Measurements from ENCODE around the gene TMEM132C. TPM values are rescaled to one million over a fixed set of nuclear protein-coding genes. Genes with fewer than 3 reads are reported as not detected.
A peak's percentile ranks its signal among the peaks of the same experiment; 100 is the strongest.

The TMEM132C gene
- total RNA-seq, 1 experiment from 2014 or later, result 0.14 TPM

GRCh38 chr12:128543460-128543859 is 276.5 kb downstream of the TMEM132C start:
- no peak overlapping the region for H3K4me3 ChIP-seq (ENCODE audit: insufficient read depth, low read depth, low read length)
- peak; percentile 62 for DNase-seq
- H3K36me3 ChIP-seq (replicated peaks; ENCODE audit: control insufficient read depth, insufficient read depth, low read length), result no peaks in the 10 kb centered on the region
- H3K27me3 ChIP-seq (ENCODE audit: control insufficient read depth, insufficient read depth, low read length), result no peaks in the 10 kb centered on the region; the same call in 1 of the 2 replicates

- peak; percentile 25 for DNase-seq
- H3K27me3 ChIP-seq (ENCODE audit: control insufficient read depth, insufficient read depth, low read length), result no peaks in the 10 kb centered on the region; the same call in 1 of the 2 replicates
- H3K36me3 ChIP-seq (replicated peaks; ENCODE audit: control insufficient read depth, insufficient read depth, low read length), result no peaks in the 10 kb centered on the region
- H3K4me3 ChIP-seq (ENCODE audit: insufficient read depth, low read depth, low read length), result no peak overlapping the region
Measured at GRCh38 chr12:128543971-128544370, 277.0 kb downstream of the TMEM132C start.

GRCh38 chr12:128548949-128549348 is 282.0 kb downstream of the TMEM132C start:
- no peak for DNase-seq
- peaks cover 5% of the 10 kb centered on the region for H3K27me3 ChIP-seq (ENCODE audit: control insufficient read depth, insufficient read depth, low read length)
- no peak overlapping the region for H3K4me3 ChIP-seq (ENCODE audit: insufficient read depth, low read depth, low read length)
- H3K36me3 ChIP-seq (replicated peaks; ENCODE audit: control insufficient read depth, insufficient read depth, low read length), result no peaks in the 10 kb centered on the region

- H3K4me3 ChIP-seq (ENCODE audit: insufficient read depth, low read depth, low read length), result no peak overlapping the region
- H3K27me3 ChIP-seq (ENCODE audit: control insufficient read depth, insufficient read depth, low read length), result peaks cover 5% of the 10 kb centered on the region
- DNase-seq, result no peak
- no peaks in the 10 kb centered on the region for H3K36me3 ChIP-seq (replicated peaks; ENCODE audit: control insufficient read depth, insufficient read depth, low read length)
Measured at GRCh38 chr12:128549601-128550218, 282.7 kb downstream of the TMEM132C start.

- peak; percentile 46 for DNase-seq
- H3K4me3 ChIP-seq (ENCODE audit: insufficient read depth, low read depth, low read length), result no peak overlapping the region
- peaks cover 5% of the 10 kb centered on the region for H3K27me3 ChIP-seq (ENCODE audit: control insufficient read depth, insufficient read depth, low read length)
- H3K36me3 ChIP-seq (replicated peaks; ENCODE audit: control insufficient read depth, insufficient read depth, low read length), result no peaks in the 10 kb centered on the region
Measured at GRCh38 chr12:128551266-128551665, 284.3 kb downstream of the TMEM132C start.

GRCh38 chr12:128554546-128555304 is 287.8 kb downstream of the TMEM132C start:
- Histone ChIP-seq H3K27me3 (ENCODE audit: control insufficient read depth, insufficient read depth, low read length) (peaks cover 5% of the 10 kb centered on the region), H3K36me3 (replicated peaks; ENCODE audit: control insufficient read depth, insufficient read depth, low read length) (no peaks in the 10 kb centered on the region), H3K4me3 (ENCODE audit: insufficient read depth, low read depth, low read length) (no peak overlapping the region)
- DNase-seq, result no peak

GRCh38 chr12:128557231-128557630 is 290.3 kb downstream of the TMEM132C start:
- no peak overlapping the region for H3K4me3 ChIP-seq (ENCODE audit: insufficient read depth, low read depth, low read length)

GRCh38 chr12:128564956-128565355 is 298.0 kb downstream of the TMEM132C start:
- H3K27me3 ChIP-seq (ENCODE audit: control insufficient read depth, insufficient read depth, low read length), result no peaks in the 10 kb centered on the region; the same call in 1 of the 2 replicates

More at GRCh38 chr12:128557231-128557630, 290.3 kb downstream of the TMEM132C start:
- no peak for DNase-seq
- H3K36me3 ChIP-seq (replicated peaks; ENCODE audit: control insufficient read depth, insufficient read depth, low read length), result no peaks in the 10 kb centered on the region
- H3K27me3 ChIP-seq (ENCODE audit: control insufficient read depth, insufficient read depth, low read length), result no peaks in the 10 kb centered on the region; the same call in 1 of the 2 replicates

GRCh38 chr12:128567730-128568129 is 300.8 kb downstream of the TMEM132C start:
- H3K27me3 ChIP-seq (ENCODE audit: control insufficient read depth, insufficient read depth, low read length), result no peaks in the 10 kb centered on the region; the same call in 1 of the 2 replicates
- no peak overlapping the region for H3K4me3 ChIP-seq (ENCODE audit: insufficient read depth, low read depth, low read length)
- H3K36me3 ChIP-seq (replicated peaks; ENCODE audit: control insufficient read depth, insufficient read depth, low read length), result no peaks in the 10 kb centered on the region
- DNase-seq, result no peak

More at GRCh38 chr12:128564956-128565355, 298.0 kb downstream of the TMEM132C start:
- no peak overlapping the region for H3K4me3 ChIP-seq (ENCODE audit: insufficient read depth, low read depth, low read length)
- DNase-seq, result no peak
- no peaks in the 10 kb centered on the region for H3K36me3 ChIP-seq (replicated peaks; ENCODE audit: control insufficient read depth, insufficient read depth, low read length)

- no peaks in the 10 kb centered on the region for H3K27me3 ChIP-seq (ENCODE audit: control insufficient read depth, insufficient read depth, low read length)
- H3K36me3 ChIP-seq (replicated peaks; ENCODE audit: control insufficient read depth, insufficient read depth, low read length), result no peaks in the 10 kb centered on the region
- no peak for DNase-seq
- no peak overlapping the region for H3K4me3 ChIP-seq (ENCODE audit: insufficient read depth, low read depth, low read length)
Measured at GRCh38 chr12:128570191-128571065, 303.5 kb downstream of the TMEM132C start.

- no peak for DNase-seq
- Histone ChIP-seq H3K4me3 (ENCODE audit: insufficient read depth, low read depth, low read length) (no peak overlapping the region), H3K27me3 (ENCODE audit: control insufficient read depth, insufficient read depth, low read length) (no peaks in the 10 kb centered on the region)
Measured at GRCh38 chr12:128571906-128572810, 305.2 kb downstream of the TMEM132C start.

GRCh38 chr12:128573907-128574306 is 306.9 kb downstream of the TMEM132C start:
- no peaks in the 10 kb centered on the region for H3K27me3 ChIP-seq (ENCODE audit: control insufficient read depth, insufficient read depth, low read length)
- DNase-seq, result no peak
- no peaks in the 10 kb centered on the region for H3K36me3 ChIP-seq (replicated peaks; ENCODE audit: control insufficient read depth, insufficient read depth, low read length)
- H3K4me3 ChIP-seq (ENCODE audit: insufficient read depth, low read depth, low read length), result no peak overlapping the region

More at GRCh38 chr12:128571906-128572810, 305.2 kb downstream of the TMEM132C start:
- no peaks in the 10 kb centered on the region for H3K36me3 ChIP-seq (replicated peaks; ENCODE audit: control insufficient read depth, insufficient read depth, low read length)

- no peak for DNase-seq
- no peak overlapping the region for H3K4me3 ChIP-seq (ENCODE audit: insufficient read depth, low read depth, low read length)
- H3K27me3 ChIP-seq (ENCODE audit: control insufficient read depth, insufficient read depth, low read length), result no peaks in the 10 kb centered on the region
- no peaks in the 10 kb centered on the region for H3K36me3 ChIP-seq (replicated peaks; ENCODE audit: control insufficient read depth, insufficient read depth, low read length)
Measured at GRCh38 chr12:128578045-128578444, 311.1 kb downstream of the TMEM132C start.
